GM21737 (cell line): ENCODE results near the gene TTC9.
A peak's percentile ranks its signal among the peaks of the same experiment; 100 is the strongest.

Source experiments
- ATAC-seq: cut with Tn5 transposase; IDR thresholded peaks from one replicate; pipeline ENCODE4 v1.9.1; 2021; ENCODE audit warnings: mild to moderate bottlenecking, moderate library complexity; ENCODE audit not compliant: unreplicated experiment

The TTC9 gene

GRCh38 chr14:70641548-70642302 is at the start of gene TTC9:
TSS of gene TTC9 (plus strand) at chr14:70641916. CDS start at chr14:70642130, 214 bp downstream.
- no peak for ATAC-seq

DNA sequence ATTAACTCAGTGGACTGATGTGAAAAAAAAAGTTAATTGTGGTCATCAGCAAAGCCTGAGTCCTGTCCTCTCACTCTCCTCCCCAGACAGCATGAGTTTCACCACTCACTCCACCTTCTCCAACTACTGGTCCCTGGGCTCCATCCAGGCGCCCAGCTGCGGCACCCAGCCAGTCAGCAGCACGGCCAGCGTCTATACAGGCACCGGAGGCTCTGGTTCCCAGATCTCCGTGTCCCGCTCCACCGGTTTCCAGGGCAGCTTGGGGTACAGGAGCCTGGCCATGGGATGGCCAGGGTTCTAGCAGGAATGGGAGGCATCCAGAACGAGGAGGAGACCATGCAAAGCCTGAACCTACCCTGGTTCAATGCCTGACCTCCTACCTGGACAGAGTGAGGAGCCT is 47.3 kb upstream of the TTC9 start:
- ATAC-seq, result no peak

- ATAC-seq, result no peak
These were observed 46.1 kb upstream of the TTC9 start for GRCh38 chr14:70595443-70596185.

- ATAC-seq, result no peak
These were observed 44.0 kb upstream of the TTC9 start for GRCh38 chr14:70597731-70598130.

DNA sequence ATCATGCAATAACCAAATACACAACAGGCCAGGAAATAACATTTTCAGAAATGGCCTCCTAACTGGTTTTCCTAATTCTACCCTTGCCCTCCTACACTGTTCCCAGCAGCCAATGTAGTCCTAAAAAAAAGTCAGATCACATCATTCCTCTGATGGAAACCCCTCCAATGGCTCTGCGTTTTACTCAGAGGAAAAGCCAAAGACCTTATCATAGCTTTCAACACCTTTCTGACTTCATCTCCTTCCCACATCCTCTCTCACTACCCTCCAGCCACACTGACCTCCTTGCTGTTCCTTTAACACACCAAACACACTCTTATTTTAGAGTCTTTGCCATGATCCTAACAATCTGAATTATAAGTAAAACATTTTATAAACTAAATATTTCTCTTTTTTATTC is 42.4 kb upstream of the TTC9 start:
- no peak for ATAC-seq

DNA sequence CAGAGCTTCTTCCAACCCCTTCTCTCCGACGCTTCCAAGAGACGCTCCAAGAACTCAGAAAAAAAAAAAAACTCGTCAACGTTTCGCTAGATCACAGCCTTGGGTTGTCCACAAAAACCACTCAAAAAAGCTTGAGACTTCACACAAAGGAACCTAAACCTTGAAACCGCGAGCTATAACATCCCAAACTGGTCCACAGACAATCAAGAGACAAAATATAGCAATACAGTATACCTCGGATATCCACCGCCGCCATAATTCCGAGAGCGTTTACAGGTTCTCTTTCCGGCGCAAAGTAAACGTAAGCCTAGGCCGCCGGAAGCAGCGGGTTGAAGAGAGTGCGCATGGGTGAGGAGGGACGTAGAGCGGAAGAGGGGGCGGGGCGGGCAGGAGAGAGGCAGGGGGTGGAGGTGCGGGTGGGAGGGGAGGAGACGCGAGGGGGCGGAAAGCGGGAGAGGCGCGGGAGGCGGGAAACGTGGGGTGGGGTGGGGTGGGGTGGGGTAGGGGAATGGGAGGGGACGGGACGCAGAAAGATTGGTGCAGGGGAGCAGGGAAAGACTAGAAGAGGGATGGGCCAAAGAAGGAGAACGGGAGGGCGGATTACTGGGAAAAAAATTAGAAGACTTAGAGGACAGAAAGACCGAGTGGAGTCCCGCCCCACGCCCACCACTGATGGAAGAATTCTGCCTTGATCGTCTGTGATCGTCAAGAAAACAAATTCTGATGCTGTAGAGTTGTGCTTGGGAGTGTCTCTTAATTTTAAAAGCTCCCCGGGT is 41.1 kb upstream of the TTC9 start, which contains the start of gene MED6:
Gene MED6, minus strand, starts transcription at position 274 of the 776 bp plus-strand sequence. Its CDS starts 18 bp downstream, at position 256.
- ATAC-seq, result peak; percentile 81

DNA sequence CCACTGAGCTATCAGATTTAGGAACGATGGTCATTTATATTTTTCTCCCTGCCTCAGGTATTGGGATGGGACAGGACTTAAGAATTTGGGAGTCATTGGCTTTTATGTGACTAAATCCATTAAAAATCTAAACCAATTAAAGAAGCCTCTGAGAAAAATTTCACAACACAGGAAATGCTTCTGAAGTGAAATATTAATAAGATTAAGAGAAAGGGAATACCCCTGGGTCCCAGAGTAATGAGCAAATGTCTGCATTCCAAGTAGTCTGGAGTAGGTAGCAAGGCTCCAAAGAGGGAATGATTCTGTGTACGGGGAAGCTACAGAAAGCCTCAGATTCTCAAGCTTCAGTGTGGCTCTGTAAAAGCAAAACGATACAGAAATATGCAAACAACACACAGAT is 40.6 kb upstream of the TTC9 start:
- ATAC-seq, result no peak

- no peak for ATAC-seq
These were observed 39.5 kb upstream of the TTC9 start for GRCh38 chr14:70602254-70602653.

DNA sequence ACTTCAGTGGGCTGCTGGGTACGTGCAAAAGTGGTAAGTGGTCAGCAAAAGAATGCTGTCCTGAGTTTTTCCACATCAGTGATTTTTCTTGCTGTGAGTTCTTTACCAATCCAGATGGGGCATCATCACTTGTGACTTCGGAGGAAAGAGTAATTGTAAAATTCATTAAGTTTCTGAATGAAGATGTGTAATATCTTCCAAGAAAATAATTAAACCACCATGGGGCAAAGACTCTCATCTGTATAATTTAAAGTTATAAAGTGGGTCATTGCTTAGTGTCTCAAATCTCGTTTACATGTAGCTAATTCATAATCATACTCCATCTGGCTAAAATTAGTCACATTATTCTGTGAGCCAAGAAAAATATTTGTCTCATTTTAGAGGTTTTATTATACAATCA is 30.5 kb upstream of the TTC9 start:
- ATAC-seq, result no peak

DNA sequence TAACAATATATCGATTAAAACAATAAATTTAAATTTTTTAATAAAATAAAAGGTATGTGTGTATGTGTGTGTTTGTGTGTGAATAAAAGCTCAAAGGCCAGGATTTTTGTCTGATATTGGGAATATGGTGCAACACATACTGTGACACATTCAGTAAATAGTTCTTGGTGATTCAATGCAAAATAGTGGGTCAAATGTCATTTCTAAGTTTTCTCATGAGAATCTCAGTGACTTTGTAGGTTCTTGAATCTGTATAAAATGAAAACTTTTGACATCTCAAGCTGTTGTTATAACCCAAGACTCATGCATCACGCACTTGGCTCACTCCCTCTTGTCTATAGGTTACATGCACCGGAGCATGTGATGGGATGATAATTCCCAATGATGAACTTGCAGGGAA is 25.1 kb upstream of the TTC9 start:
- no peak for ATAC-seq

DNA sequence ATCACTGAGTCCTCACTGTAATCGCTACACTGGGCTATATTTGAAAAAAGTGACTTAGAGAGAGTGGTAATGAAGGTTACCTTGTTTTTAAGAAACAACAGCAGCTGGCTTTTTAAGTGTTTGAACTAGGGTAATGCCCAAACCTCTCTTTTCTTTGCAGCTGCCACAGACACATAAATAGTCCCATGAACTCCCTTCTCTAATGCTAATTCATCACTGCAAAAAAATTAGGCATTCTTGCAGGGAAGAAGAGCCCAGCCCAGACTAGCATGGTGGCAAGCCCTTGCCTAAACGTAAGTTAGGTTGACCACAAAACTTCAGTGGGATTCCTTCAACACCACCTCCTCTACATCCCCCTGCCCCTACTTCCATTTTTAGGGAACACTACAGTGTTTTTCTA is 23.4 kb upstream of the TTC9 start:
- no peak for ATAC-seq

GRCh38 chr14:70619708-70620107 is 22.0 kb upstream of the TTC9 start:
- ATAC-seq, result no peak

- no peak for ATAC-seq
These were observed 19.5 kb upstream of the TTC9 start for GRCh38 chr14:70622111-70622712.

- ATAC-seq, result no peak
These were observed 16.7 kb upstream of the TTC9 start for GRCh38 chr14:70624972-70625371.

GRCh38 chr14:70631948-70632347 is 9.8 kb upstream of the TTC9 start:
- ATAC-seq, result no peak

- ATAC-seq, result no peak
These were observed 5.6 kb upstream of the TTC9 start for GRCh38 chr14:70635971-70636595.

GRCh38 chr14:70638416-70638815 is 3.3 kb upstream of the TTC9 start:
- no peak for ATAC-seq

- ATAC-seq, result peak; percentile 55
These were observed 673 bp upstream of the TTC9 start for GRCh38 chr14:70640938-70641547.

- no peak for ATAC-seq
These were observed 853 bp downstream of the TTC9 start for GRCh38 chr14:70642303-70643235.
